RCC 7860 (cell line): ENCODE measurements around the gene FAM98C.
"Not testable (repeated sequence)": the region's sequence is repeated elsewhere in the genome, so short reads cannot be mapped to it uniquely, and the experiment has no call there.

ENCODE experiments used
- DNase-seq: peaks from one replicate; pipeline ENCODE4 v3.0.0-alpha.2; 2015; ENCODE audit warnings: low spot score
- FAIRE-seq: peaks from 2 replicates; lab custom pipeline; 2012; peaks lifted over from hg19 to GRCh38; lab: Jason Lieb, UNC

Gene FAM98C

DNA sequence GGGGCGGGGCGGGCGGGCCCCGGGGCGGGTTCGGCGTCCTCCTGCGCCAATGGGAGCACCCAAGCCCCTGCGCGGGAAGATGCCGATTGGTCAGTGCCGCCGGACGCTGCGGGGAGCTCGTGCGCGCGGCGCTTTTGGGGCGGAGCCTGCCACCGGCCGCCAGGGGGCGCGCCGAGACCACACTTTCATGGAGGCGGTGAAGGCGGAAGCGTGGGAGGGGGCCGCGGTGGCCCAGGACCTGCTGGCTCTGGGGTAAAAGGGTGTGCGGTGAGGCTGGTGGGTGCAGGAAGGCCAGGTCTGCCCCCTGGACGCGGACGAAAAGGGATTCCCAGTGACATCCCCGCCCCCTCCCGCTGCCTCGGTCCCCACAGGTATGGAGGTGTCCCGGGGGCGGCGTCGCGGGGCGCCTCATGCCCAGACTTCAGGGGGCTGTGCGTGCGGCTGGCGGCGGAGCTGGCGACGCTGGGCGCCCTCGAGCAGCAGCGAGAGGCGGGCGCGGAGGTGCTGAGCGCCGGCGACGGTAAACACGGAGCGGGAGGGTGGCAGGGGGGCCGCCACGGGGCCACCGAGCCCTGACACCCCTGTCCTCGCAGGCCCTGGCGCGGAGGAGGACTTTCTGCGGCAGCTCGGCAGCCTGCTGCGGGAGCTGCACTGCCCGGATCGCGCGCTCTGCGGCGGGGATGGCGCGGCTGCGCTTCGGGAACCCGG lies at the start of gene FAM98C:
FAM98C (plus strand) TSS at position 127 of the 708 bp plus-strand sequence; CDS start at position 188, 61 bp downstream.
- no peak for FAIRE-seq
- DNase-seq = peak; percentile 83

DNA sequence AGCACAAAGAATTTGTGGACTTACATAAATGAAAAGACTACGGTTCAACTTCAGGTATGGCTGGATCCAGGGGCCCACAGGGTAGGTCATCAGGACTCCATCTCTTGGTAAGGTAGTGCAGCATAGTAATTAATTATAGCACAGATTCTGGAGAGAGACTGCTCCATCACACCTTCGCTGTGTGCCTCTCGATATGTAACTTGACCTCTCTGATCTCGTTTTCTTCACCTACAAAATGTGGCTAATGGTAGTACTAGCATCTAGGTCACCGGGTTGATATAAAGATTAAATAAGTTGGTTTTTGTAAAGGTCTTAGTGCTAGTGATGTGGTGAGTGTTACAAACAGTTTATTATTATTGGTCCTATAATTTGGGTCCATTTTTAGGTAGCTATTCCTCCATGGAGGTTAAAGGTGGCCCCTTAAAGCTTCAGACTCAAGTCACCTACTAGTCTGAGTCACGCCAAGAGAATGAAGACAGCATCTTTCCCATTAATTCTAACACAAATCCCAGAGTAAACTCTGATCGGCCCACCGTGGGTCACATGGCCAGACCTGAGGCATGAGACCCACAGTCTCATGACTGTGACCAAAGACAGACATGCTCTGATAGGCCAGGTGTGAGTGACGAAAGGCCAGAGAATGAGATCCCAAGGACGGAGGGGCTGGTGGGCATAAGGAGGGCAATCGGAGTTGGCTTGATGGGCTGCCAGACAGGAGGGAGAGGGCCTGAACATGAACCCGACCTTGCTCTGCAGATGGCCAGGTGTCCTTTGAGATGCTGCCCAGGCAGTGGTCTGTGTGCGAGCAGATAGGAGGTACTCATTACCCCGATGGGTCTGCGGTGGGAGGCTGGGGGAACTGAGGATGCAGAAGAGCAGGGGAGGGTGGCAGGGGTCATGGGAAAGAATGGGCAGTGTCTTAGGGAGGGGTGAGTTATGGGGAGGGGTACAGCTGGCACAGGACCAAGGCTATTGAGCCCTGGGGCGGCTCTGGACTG lies 46.9 kb upstream of the FAM98C start:
- DNase-seq = no peak

DNA sequence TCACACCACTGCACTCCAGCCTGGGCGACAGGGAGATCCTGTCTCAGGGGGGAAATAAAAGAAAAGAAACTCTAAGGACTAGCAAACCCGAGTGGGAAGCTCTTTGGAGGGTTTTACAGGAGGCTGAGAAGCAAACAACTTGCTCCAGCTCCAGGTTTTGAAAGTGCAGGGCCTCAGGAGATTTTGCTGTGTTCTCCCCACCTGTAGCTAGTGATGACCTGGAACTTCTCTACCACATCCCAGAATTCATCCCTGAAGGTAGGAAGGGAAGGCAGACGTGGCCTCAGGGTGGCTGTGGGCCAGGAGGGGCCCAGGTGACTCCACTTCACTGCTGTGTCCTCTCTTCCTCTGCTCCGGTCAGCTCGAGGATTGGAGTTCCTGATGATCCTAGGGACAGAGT lies 44.8 kb upstream of the FAM98C start:
- DNase-seq (no peak), FAIRE-seq (no peak)

More for the DNA sequence above, 46.9 kb upstream of the FAM98C start:
- no peak for FAIRE-seq

DNA sequence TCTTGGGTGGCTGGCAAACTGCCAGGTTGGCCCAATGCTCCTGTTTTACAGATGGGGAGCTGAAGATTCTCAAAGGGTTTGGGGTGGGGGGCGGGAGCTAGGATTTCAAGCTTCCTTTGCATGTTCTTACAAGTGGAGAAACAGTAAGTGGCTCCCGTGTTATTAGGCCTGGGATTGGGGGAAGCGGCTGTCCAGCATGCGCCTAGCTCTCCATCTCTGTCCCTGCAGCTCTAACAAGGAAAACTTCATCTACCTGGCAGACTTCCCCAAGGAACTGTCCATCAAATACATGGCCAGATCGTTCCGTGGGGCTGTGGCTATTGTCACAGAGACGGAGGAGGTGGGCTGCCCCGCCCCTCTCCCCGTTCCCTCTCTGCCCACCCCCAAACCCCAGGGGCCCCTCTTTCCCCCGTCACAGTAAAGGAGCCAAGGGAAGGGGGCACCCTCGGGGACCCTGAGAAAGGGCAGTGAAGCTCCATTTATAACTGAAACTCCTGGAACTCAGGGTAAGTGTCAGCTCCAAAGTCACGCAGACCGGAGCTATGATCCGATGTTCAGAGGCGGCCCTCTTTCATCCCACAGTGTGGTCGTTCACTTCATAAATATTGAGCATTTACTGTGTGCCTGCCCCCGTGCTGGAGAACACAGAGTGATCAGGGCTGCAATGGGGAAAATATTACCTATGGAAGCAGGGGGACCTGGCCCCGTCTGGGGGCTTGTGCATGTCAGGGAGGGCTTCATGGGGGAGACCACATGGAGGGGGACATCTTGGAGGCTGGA lies 43.5 kb upstream of the FAM98C start:
- FAIRE-seq (no peak), DNase-seq (no peak)

- FAIRE-seq (no peak), DNase-seq (no peak)
These were observed 42.5 kb upstream of the FAM98C start for GRCh38 chr19:38360351-38360750.

- DNase-seq = no peak
- FAIRE-seq = no peak
These were observed 41.9 kb upstream of the FAM98C start for GRCh38 chr19:38360839-38361631.

DNA sequence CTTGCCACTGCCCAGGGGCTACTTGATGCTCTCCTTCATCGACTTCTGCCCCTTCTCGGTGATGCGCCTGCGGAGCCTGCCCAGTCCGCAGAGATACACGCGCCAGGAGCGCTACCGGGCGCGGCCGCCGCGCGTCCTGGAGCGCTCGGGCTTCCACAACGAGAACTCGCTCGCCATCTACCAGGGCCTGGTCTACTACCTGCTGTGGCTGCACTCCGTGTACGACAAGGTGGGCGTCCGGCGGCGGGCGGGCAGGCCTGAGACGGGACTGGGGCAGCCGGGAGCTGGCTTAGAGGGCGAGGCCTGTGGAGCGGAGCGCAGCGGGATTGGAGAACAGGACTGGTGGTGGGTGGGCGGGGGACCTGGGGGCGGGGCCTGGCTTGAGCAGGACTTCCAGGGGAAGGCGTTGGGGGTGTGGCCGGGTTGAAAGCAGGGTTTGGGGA lies 41.2 kb upstream of the FAM98C start:
- no peak for FAIRE-seq
- no peak for DNase-seq

DNA sequence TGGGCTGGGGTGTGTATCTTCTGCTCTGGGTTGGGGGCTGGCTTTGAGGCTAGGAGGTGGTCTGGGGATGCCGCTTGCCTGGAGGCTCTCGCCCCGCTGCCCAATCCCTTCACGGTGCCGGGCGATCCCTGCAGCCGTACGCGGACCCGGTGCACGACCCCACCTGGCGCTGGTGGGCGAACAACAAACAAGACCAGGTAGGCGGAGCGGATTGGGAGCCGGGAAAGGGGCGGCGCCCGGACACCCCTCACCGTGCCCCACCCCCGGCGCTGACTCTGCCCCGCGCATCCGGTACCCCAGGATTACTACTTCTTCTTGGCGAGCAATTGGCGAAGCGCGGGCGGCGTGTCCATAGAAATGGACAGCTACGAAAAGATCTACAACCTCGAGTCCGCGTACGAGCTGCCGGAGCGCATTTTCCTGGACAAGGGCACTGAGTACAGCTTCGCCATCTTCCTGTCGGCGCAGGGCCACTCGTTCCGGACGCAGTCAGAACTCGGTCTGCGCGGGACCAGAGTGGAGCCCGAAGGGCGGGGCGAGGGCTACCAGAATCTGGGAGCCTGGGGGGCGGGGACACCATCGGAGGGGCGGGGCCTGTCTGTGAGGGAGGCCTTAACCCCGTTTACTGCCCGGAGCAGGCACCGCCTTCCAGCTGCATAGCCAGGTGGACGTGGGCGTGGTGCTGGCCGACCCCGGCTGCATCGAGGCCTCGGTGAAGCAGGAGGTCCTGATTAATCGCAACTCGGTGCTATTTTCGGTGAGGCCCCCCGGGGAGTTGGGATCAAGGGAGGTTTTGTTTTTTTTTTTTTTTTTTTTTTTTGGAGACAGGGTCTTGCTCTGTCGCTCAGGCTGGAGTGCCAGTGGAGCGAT lies 40.6 kb upstream of the FAM98C start:
- DNase-seq (no peak), FAIRE-seq (no peak)

GRCh38 chr19:38362946-38363688 lies 39.8 kb upstream of the FAM98C start:
- DNase-seq, FAIRE-seq: not testable (repeated sequence)

- DNase-seq (no peak), FAIRE-seq (no peak)
These were observed 35.9 kb upstream of the FAM98C start for GRCh38 chr19:38367041-38367440.

DNA sequence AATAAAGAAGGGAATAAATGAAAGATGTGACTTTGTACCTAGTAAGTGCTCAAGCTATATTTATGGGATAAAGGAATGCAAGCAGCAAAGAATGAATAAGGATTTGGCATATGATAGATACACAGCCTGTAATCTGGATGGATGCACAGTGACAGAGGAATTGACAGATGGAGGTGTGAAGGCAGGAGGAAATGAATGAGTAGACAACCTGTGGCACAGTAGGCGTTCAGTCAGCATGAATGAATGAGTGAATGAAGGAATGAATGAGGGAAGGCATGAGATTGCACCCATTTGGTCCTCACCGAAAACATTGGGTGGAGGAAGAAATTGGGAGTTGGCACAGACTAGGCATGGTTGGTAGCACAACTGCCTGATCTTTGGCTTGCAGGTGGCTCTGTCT lies 33.3 kb upstream of the FAM98C start:
- no peak for DNase-seq
- FAIRE-seq = no peak

GRCh38 chr19:38370299-38370698 lies 32.6 kb upstream of the FAM98C start:
- no peak for DNase-seq
- no peak for FAIRE-seq

- no peak for FAIRE-seq
- no peak for DNase-seq
These were observed 31.8 kb upstream of the FAM98C start for GRCh38 chr19:38371081-38371480.

DNA sequence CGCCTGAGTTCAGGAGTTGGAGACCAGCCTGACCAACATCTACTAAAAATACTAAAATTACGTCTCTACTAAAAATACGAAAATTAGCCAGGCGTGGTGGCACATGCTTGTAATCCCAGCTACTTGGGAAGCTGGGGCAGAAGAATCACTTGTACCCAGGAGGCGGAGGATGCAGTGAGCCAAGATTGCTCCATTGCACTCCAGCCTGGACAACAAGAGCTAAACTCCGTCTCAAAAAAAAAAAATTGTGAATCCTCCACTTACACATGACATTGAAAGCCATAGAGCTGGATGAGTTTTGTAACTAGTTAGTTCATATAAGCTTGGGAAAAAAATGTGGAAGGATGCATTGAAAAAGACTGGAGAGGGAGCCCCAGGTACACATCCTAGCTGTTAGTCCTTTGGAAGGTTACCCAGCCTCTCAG lies 29.0 kb upstream of the FAM98C start:
- DNase-seq (no peak), FAIRE-seq (no peak)

DNA sequence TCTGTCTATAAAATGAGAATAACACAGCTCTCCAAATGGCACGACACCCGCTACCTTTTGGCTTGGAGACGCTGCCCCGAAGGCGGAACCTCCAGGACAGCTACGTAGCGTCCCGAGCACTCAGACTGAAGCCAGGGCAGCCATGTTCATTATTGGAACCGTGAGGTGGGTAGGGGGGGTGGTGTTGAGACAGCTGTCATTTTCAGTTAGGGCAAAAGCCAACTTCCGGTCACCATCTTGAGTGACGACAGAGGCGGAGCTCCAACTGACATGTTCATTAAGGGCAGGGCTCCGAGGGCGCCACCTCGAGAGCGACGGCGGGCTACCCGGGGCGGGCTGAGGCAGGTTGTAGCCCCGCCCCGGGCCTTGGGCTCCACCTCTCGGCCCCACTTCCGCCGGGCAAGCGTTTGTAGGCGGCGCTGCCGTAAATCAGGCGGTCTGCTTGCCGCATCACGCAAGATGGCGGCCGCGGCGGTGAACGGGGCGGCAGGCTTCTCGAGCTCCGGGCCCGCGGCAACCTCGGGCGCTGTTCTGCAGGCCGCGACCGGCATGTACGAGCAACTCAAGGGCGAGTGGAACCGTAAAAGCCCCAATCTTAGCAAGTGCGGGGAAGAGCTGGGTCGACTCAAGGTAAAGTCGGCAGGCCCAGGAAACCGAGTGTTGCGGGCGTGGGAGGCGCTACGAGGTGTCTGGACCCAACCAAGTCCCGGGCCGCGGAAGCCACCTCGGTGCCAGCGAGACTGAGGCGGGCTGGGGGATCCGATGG lies 28.4 kb upstream of the FAM98C start, which contains the start of gene PSMD8:
PSMD8 (plus strand) TSS at position 240 of the 766 bp plus-strand sequence; CDS start at position 271, 31 bp downstream.
- peak; percentile 84 for FAIRE-seq
- peak; percentile 92 for DNase-seq

DNA sequence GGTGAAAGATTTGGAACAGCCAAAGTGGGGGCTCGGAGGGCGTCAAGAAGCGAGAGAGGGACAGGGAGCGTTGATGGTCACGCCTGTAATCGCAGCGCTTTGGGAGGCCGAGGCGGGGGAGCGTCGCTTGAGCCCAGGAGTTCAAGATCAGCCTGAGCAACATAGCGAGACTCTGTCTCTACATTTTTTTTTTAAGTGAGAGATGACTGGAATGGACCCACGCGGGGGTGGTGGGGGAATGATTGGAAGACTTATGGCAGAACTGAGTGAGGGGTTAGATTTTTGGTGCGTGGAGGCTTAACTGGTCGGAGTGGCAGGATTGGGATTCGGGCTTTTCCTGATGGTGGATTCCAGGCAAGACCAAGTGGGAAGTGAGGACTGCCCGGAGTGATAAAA lies 27.8 kb upstream of the FAM98C start:
- FAIRE-seq (no peak), DNase-seq (no peak)

DNA sequence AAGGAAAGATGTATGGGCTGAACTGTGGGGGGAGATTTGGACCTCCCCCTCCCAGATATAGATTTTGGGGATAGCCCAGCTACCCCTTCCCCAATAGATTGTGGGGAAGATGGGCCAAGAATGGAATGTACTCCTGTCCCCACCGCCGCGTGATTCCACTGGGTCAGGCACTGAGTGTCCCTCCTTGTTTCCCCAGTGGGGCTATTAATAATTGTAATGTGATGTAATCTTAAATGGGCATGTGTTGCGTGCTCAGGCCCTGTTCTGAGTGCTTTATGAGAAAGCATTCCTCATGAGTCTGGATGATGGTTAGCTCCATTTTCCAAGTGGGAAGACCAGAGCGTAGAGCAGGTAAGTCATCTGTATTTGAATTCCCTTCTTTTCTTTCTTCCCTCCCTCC lies 27.1 kb upstream of the FAM98C start:
- DNase-seq (no peak), FAIRE-seq (no peak)

DNA sequence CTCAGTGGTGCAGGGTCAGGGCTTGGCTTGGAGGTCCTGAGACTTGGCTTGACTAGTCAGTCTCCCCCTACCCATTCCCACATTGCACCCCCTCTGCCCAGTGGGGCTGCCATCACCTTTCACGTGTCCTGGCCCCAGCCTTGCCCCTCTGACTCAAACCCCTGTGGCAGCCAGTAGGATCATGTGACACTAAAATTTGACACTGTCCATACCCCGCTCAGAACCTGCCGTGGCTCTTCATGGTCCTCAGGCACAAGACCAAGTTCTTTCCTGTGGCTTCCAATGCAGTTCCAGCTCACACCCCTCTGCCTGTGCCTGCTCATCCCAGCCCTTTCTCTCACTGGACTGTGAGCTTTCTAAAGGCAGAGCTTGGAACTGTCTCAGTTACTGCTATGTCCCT lies 26.3 kb upstream of the FAM98C start:
- FAIRE-seq = no peak
- no peak for DNase-seq
